ENCODE data around the gene PHF3. TPM values are rescaled to one million over a fixed set of nuclear protein-coding genes. Genes with fewer than 3 reads are reported as not detected.

Gene PHF3
- total RNA-seq, 1 experiment from 2014 or later: 48.3 TPM

GRCh38 chr6:63634630-63635029 is 972 bp upstream of the PHF3 start:
- no peak overlapping the region for H3K27ac ChIP-seq
- no peaks in the 10 kb centered on the region for H3K9me3 ChIP-seq (replicated peaks)
- peak; percentile 14 to 50 for DNase-seq
- no peaks in the 10 kb centered on the region for H3K27me3 ChIP-seq
- peaks cover 2% of the 10 kb centered on the region; the same call in 1 of the 2 replicates for H3K4me1 ChIP-seq
- H3K36me3 ChIP-seq: no peaks in the 10 kb centered on the region
- no peak overlapping the region for H3K4me3 ChIP-seq

GRCh38 chr6:63635215-63635587 is 401 bp upstream of the PHF3 start:
- no peaks in the 10 kb centered on the region for H3K27me3 ChIP-seq
- H3K9me3 ChIP-seq (replicated peaks): no peaks in the 10 kb centered on the region
- H3K36me3 ChIP-seq: no peaks in the 10 kb centered on the region
- no peak for DNase-seq
- H3K4me1 ChIP-seq: peaks cover 2% of the 10 kb centered on the region; the same call in 1 of the 2 replicates
- H3K4me3 ChIP-seq: peak overlapping the region; percentile 91
- H3K27ac ChIP-seq: no peak overlapping the region; the same call in 1 of the 2 replicates

GRCh38 chr6:63636518-63637021 is 968 bp downstream of the PHF3 start:
- no peaks in the 10 kb centered on the region for H3K9me3 ChIP-seq (replicated peaks)
- no peaks in the 10 kb centered on the region for H3K36me3 ChIP-seq
- H3K27ac ChIP-seq: peak overlapping the region; percentile 84
- H3K4me3 ChIP-seq: peak overlapping the region; percentile 91
- H3K4me1 ChIP-seq: peaks cover 2% of the 10 kb centered on the region; the same call in 1 of the 2 replicates
- DNase-seq: peak; percentile 39 to 64
- H3K27me3 ChIP-seq: no peaks in the 10 kb centered on the region

DNA sequence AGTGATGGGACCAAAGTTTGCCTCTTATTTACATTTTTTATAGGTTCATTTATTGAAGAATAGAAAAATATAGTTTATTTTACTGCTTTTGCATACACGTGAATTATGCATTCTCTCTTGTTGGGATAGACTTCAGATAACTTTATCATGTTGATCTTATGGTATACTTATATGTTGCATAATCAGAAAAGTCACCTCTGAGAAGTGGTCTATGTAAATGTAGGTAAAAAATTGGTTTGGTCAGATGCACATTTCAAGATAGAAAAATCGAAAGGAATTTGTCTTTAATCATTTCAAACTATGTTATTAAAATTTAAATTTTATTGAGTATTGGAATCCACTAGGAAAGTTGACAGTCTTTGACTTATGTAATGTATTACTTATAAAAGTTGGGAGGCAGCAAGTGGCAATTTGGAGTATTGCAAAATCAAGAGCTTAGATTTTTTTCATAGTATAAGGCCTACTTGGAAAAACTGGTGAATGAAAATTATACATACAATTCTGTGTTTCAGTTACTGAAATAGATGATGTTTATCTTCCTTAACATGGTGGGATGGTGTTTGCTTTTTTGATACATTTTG is 2.4 kb downstream of the PHF3 start:
- no peak for DNase-seq
- Histone ChIP-seq H3K9me3 (replicated peaks) (no peaks in the 10 kb centered on the region), H3K36me3 (no peaks in the 10 kb centered on the region), H3K27ac (no peak overlapping the region), H3K4me3 (no peak overlapping the region), H3K27me3 (no peaks in the 10 kb centered on the region), H3K4me1 (peaks cover 2% of the 10 kb centered on the region; the same call in 1 of the 2 replicates)

DNA sequence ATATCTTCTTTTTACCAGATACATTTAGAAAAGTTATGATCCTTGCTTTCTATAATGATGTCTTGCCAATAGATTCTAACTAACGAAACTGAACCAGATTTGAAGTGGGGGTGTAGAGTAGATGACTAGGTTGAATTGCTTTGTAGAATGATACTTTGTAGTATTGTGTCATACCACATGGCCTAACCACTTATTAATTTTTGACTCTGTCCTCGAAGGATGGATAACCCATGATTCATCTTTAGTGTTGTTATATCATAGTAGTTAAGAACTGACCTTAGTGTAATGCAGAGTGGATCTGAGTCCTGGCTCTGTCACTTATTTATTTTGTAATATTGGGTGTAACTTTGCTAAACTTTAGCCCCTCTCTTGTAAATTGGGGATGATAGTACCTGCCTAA is 4.5 kb downstream of the PHF3 start:
- Histone ChIP-seq H3K4me3 (no peak overlapping the region), H3K27ac (no peak overlapping the region), H3K36me3 (no peaks in the 10 kb centered on the region; the same call in 1 of the 2 replicates), H3K27me3 (no peaks in the 10 kb centered on the region), H3K9me3 (replicated peaks) (no peaks in the 10 kb centered on the region), H3K4me1 (no peaks in the 10 kb centered on the region; the same call in 1 of the 2 replicates)
- no peak for DNase-seq

DNA sequence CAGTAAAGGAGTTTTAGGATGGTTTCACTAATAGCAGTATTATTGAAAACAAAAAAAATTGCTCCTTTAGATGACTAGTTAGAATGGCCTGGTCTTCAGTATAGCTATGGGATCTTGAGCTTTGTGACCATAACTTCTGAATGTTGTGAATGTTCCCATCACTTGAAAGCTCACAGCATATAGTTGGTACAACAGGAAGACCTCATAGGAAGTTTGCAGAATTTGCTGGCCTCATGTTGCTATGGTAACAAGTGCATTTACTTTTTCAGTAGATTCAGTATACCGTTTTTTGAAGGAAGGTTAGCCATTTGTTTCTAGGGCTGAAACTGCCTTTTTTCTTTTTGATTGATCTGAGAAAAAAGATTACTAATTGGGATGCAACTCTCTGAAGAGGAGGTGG is 8.3 kb downstream of the PHF3 start:
- H3K27ac ChIP-seq: no peak overlapping the region
- no peak for DNase-seq
- peaks cover 3% of the 10 kb centered on the region; the same call in 1 of the 2 replicates for H3K4me1 ChIP-seq
- H3K27me3 ChIP-seq: no peaks in the 10 kb centered on the region
- H3K9me3 ChIP-seq (replicated peaks): no peaks in the 10 kb centered on the region
- no peak overlapping the region for H3K4me3 ChIP-seq
- peaks cover 4% of the 10 kb centered on the region; the same call in 1 of the 2 replicates for H3K36me3 ChIP-seq

GRCh38 chr6:63644668-63645326 is 9.2 kb downstream of the PHF3 start:
- H3K9me3 ChIP-seq (replicated peaks): no peaks in the 10 kb centered on the region
- H3K4me1 ChIP-seq: peaks cover 3% of the 10 kb centered on the region; the same call in 1 of the 2 replicates
- H3K4me3 ChIP-seq: no peak overlapping the region
- no peak for DNase-seq
- no peak overlapping the region for H3K27ac ChIP-seq
- H3K36me3 ChIP-seq: peaks cover 4% of the 10 kb centered on the region; the same call in 1 of the 2 replicates
- H3K27me3 ChIP-seq: no peaks in the 10 kb centered on the region

- Histone ChIP-seq H3K4me1 (peaks cover 3% of the 10 kb centered on the region; the same call in 1 of the 2 replicates), H3K36me3 (peaks cover 8% of the 10 kb centered on the region), H3K9me3 (replicated peaks) (no peaks in the 10 kb centered on the region), H3K27ac (no peak overlapping the region), H3K4me3 (no peak overlapping the region), H3K27me3 (no peaks in the 10 kb centered on the region)
- no peak for DNase-seq
Observed at GRCh38 chr6:63649269-63649668, 13.7 kb downstream of the PHF3 start.

- Histone ChIP-seq H3K27me3 (no peaks in the 10 kb centered on the region), H3K4me1 (peaks cover 3% of the 10 kb centered on the region; the same call in 1 of the 2 replicates)
- DNase-seq: no peak
Observed at GRCh38 chr6:63649847-63650265, 14.3 kb downstream of the PHF3 start.

GRCh38 chr6:63652980-63653379 is 17.4 kb downstream of the PHF3 start:
- Histone ChIP-seq H3K9me3 (replicated peaks) (no peaks in the 10 kb centered on the region), H3K27me3 (no peaks in the 10 kb centered on the region), H3K4me3 (no peak overlapping the region), H3K27ac (no peak overlapping the region), H3K36me3 (peaks cover 8% of the 10 kb centered on the region), H3K4me1 (no peaks in the 10 kb centered on the region)
- DNase-seq: no peak

More at GRCh38 chr6:63649847-63650265, 14.3 kb downstream of the PHF3 start:
- peaks cover 8% of the 10 kb centered on the region for H3K36me3 ChIP-seq
- H3K27ac ChIP-seq: no peak overlapping the region
- H3K4me3 ChIP-seq: no peak overlapping the region
- no peaks in the 10 kb centered on the region for H3K9me3 ChIP-seq (replicated peaks)

GRCh38 chr6:63660757-63661156 is 25.2 kb downstream of the PHF3 start:
- no peak for DNase-seq
- no peaks in the 10 kb centered on the region for H3K27me3 ChIP-seq
- H3K9me3 ChIP-seq (replicated peaks): no peaks in the 10 kb centered on the region

GRCh38 chr6:63661769-63662168 is 26.2 kb downstream of the PHF3 start:
- H3K9me3 ChIP-seq (replicated peaks): no peaks in the 10 kb centered on the region
- DNase-seq: no peak
- no peak overlapping the region for H3K4me3 ChIP-seq
- H3K27me3 ChIP-seq: no peaks in the 10 kb centered on the region
- H3K4me1 ChIP-seq: no peaks in the 10 kb centered on the region
- no peak overlapping the region for H3K27ac ChIP-seq
- no peaks in the 10 kb centered on the region for H3K36me3 ChIP-seq

More at GRCh38 chr6:63660757-63661156, 25.2 kb downstream of the PHF3 start:
- no peak overlapping the region for H3K27ac ChIP-seq
- no peaks in the 10 kb centered on the region for H3K4me1 ChIP-seq
- no peak overlapping the region for H3K4me3 ChIP-seq
- H3K36me3 ChIP-seq: no peaks in the 10 kb centered on the region

DNA sequence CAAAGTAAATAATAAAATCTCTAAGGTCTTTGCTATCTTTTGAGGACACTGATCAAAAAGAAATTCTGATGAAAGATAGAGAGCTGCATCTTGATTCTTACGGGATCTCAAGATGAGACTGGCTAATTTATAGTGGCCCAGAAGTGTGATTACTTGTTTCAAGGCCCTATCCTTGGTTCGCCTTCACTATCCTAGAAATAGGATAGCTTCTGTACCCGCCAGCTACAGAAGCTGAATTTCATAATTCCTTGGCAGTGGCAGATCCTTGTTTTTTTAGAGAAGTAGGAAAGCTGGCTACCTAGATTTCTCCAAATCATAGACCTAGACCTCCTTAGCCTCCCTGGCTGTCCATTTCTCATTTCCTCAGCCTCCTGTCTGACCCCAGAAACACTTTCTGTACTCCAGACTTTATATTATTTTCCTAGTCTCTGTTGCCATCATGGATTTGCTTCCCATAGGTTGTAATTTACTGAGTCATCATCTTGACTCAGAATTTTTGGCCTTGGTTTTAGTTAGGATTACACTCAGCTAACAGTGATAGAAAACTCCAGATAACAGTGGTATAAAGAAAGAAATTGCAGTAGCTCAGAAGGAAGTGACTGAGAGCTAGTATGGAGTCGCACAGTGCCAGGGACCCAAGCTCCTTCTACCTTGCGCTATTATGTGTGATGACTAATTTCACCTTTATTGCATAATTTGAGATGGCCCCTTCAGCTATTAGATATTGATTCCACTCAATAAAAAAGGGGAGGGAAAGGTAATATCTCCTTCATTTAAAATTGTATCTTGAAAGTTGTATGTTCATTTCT is 27.7 kb downstream of the PHF3 start:
- Histone ChIP-seq H3K36me3 (peaks cover 6% of the 10 kb centered on the region; the same call in 1 of the 2 replicates), H3K4me3 (no peak overlapping the region), H3K4me1 (no peaks in the 10 kb centered on the region), H3K9me3 (replicated peaks) (no peaks in the 10 kb centered on the region), H3K27ac (no peak overlapping the region), H3K27me3 (no peaks in the 10 kb centered on the region)
- DNase-seq: no peak

DNA sequence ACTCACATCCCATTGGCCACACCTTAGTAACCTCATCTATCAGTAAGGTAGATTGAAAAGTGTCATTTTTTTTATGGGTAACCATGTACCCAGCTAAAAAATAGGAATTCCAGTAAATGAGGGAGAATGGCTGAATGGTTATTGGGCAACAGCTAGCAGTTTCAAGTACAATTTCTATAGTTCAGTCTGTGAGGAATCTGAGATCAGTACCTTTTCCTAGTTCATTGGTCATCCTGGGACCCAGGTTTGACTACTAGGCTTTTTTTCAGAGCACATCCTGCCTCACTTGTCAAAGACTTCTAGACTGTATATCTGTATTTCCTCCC is 28.3 kb downstream of the PHF3 start:
- Histone ChIP-seq H3K27me3 (no peaks in the 10 kb centered on the region), H3K9me3 (replicated peaks) (no peaks in the 10 kb centered on the region), H3K4me1 (no peaks in the 10 kb centered on the region), H3K4me3 (no peak overlapping the region), H3K36me3 (peaks cover 6% of the 10 kb centered on the region; the same call in 1 of the 2 replicates), H3K27ac (no peak overlapping the region)
- no peak for DNase-seq

Data from SJCRH30 (cell line).